GDM1 (cell line): ENCODE measurements around the gene TSEN15.

Experiments used
- DNase-seq: peaks from one replicate; lab custom pipeline; 2025; lab: John Stamatoyannopoulos, UW

Gene TSEN15

GRCh38 chr1:184051485-184052193, at the start of gene TSEN15:
TSS of gene TSEN15 (plus strand) at chr1:184051730. CDS start at chr1:184051756, 26 bp downstream.
- peak; percentile 79 for DNase-seq

- DNase-seq, result no peak
Measured at GRCh38 chr1:184002071-184002470, 49.5 kb upstream of the TSEN15 start.

GRCh38 chr1:184004935-184005334, 46.6 kb upstream of the TSEN15 start:
- DNase-seq, result no peak

GRCh38 chr1:184005506-184005905, 46.0 kb upstream of the TSEN15 start:
- no peak for DNase-seq

- DNase-seq, result no peak
Measured at GRCh38 chr1:184010788-184011187, 40.7 kb upstream of the TSEN15 start.

GRCh38 chr1:184012187-184012586, 39.3 kb upstream of the TSEN15 start:
- no peak for DNase-seq

GRCh38 chr1:184014271-184014670, 37.3 kb upstream of the TSEN15 start:
- no peak for DNase-seq

- DNase-seq, result no peak
Measured at GRCh38 chr1:184016169-184016568, 35.4 kb upstream of the TSEN15 start.

GRCh38 chr1:184017306-184017705, 34.2 kb upstream of the TSEN15 start:
- no peak for DNase-seq

- DNase-seq, result no peak
Measured at GRCh38 chr1:184018622-184019021, 32.9 kb upstream of the TSEN15 start.

GRCh38 chr1:184019069-184019468, 32.5 kb upstream of the TSEN15 start:
- DNase-seq, result no peak

- no peak for DNase-seq
Measured at GRCh38 chr1:184019506-184019905, 32.0 kb upstream of the TSEN15 start.

GRCh38 chr1:184020328-184020727, 31.2 kb upstream of the TSEN15 start:
- no peak for DNase-seq

- no peak for DNase-seq
Measured at GRCh38 chr1:184020855-184021254, 30.7 kb upstream of the TSEN15 start.

GRCh38 chr1:184021728-184022127, 29.8 kb upstream of the TSEN15 start:
- DNase-seq, result no peak

- no peak for DNase-seq
Measured at GRCh38 chr1:184022668-184023067, 28.9 kb upstream of the TSEN15 start.

- no peak for DNase-seq
Measured at GRCh38 chr1:184023171-184023570, 28.4 kb upstream of the TSEN15 start.

GRCh38 chr1:184025242-184025675, 26.3 kb upstream of the TSEN15 start:
- no peak for DNase-seq

GRCh38 chr1:184027826-184028695, 23.5 kb upstream of the TSEN15 start:
- no peak for DNase-seq

GRCh38 chr1:184028854-184029623, 22.5 kb upstream of the TSEN15 start:
- no peak for DNase-seq

- DNase-seq, result no peak
Measured at GRCh38 chr1:184030433-184031091, 21.0 kb upstream of the TSEN15 start.

- no peak for DNase-seq
Measured at GRCh38 chr1:184031092-184031408, 20.5 kb upstream of the TSEN15 start.
